Measurements from ENCODE around the gene CRTC1.

CRTC1 gene

DNA sequence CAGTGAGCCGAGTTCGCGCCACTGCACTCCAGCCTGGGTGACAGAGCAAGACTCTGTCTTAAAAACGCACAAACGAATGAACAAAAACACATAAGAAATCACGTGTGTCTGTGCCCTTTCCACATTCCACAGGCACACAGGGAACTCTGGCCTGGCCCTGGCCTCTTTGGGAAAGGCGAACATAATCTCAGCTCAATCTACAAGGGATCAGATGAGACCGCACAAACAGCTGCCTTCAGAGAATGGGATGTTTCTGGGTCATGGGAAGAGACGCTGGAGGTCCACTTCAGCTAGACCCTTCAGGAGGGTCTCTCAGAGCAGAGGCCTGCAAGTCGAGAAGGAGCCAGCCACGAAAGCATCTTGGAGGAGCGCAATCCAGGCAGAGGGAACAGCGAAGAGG, 6.3 kb upstream of the CRTC1 start:
- TF ChIP-seq POLR2AphosphoS5 (IDR thresholded peaks at IDR 0.05; ENCODE audit: low read depth, low read length) (no peak), TAF1 (IDR thresholded peaks at IDR 0.05; ENCODE audit: borderline replicate concordance, insufficient read depth, low read length) (no peak), FOXP2 (optimal IDR thresholded peaks at IDR 0.05; ENCODE audit: borderline replicate concordance, extremely low read depth, extremely low read length, insufficient read depth) (no peak), SIN3A (IDR thresholded peaks at IDR 0.05; ENCODE audit: borderline replicate concordance, insufficient read depth, low read length) (no peak)
- TF ChIP-seq, protein P1, sequence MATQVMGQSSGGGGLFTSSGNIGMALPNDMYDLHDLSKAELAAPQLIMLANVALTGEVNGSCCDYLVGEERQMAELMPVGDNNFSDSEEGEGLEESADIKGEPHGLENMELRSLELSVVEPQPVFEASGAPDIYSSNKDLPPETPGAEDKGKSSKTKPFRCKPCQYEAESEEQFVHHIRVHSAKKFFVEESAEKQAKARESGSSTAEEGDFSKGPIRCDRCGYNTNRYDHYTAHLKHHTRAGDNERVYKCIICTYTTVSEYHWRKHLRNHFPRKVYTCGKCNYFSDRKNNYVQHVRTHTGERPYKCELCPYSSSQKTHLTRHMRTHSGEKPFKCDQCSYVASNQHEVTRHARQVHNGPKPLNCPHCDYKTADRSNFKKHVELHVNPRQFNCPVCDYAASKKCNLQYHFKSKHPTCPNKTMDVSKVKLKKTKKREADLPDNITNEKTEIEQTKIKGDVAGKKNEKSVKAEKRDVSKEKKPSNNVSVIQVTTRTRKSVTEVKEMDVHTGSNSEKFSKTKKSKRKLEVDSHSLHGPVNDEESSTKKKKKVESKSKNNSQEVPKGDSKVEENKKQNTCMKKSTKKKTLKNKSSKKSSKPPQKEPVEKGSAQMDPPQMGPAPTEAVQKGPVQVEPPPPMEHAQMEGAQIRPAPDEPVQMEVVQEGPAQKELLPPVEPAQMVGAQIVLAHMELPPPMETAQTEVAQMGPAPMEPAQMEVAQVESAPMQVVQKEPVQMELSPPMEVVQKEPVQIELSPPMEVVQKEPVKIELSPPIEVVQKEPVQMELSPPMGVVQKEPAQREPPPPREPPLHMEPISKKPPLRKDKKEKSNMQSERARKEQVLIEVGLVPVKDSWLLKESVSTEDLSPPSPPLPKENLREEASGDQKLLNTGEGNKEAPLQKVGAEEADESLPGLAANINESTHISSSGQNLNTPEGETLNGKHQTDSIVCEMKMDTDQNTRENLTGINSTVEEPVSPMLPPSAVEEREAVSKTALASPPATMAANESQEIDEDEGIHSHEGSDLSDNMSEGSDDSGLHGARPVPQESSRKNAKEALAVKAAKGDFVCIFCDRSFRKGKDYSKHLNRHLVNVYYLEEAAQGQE (IDR thresholded peaks at IDR 0.05; ENCODE audit: insufficient read depth in 1 of 2, low read depth in 2 of 2, low read length in 2 of 2): no peak

DNA sequence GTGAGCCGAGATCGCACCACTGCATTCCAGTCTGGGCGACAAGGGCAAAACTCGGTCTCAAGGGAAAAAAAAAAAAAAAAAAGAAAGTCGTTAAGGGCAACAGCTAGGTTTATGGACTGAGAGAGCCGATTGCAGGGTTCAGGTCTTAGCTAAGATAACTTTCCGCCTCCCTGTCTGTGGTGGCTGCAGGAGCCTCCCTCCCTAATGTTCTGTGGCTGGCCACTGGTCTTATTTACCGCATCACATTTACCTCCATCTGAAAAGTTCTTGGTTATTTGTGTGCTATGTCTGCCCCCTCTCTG, 722 bp upstream of the CRTC1 start:
- TF ChIP-seq, protein P1 (IDR thresholded peaks at IDR 0.05; ENCODE audit: insufficient read depth in 1 of 2, low read depth in 2 of 2, low read length in 2 of 2): no peak
- TF ChIP-seq SIN3A (IDR thresholded peaks at IDR 0.05; ENCODE audit: borderline replicate concordance, insufficient read depth, low read length): no peak
- TF ChIP-seq POLR2AphosphoS5 (IDR thresholded peaks at IDR 0.05; ENCODE audit: low read depth, low read length): no peak
- TF ChIP-seq FOXP2 (optimal IDR thresholded peaks at IDR 0.05; ENCODE audit: borderline replicate concordance, extremely low read depth, extremely low read length, insufficient read depth): no peak

DNA sequence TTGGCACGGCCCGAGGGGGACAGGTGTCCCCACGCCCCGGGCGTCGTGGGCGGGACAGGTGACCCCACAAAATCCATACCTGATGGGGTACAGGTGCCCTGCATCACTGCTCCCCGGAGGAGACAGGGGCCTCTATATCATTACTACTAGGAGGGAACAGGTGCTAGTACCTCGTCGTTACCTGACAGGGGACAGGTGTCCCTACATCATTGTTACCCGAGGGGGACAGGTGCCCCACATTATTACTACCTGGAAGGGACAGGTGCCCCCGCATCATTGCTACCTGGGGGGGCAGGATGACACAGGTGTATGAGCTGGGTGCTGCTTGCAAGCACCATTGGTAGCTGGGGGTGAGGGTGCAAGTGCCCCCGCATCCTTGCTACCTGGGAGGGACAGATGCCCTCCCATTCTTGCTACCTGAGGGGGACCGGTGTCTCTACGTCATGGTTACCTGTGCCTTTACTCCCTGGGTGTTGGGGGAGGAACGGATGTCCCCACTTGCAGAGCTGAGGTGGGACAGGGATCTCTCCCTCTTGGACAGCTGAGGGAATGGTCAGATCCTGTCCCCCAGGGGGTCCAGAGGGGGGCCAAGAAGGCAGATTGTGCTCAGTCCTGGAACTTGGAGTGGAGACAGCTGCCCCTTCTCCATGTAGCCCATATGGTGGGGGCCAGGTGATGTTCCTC, 620 bp downstream of the CRTC1 start:
- TF ChIP-seq, protein P1 (IDR thresholded peaks at IDR 0.05; ENCODE audit: insufficient read depth in 1 of 2, low read depth in 2 of 2, low read length in 2 of 2): no peak
- TF ChIP-seq POLR2AphosphoS5 (IDR thresholded peaks at IDR 0.05; ENCODE audit: low read depth, low read length): no peak
- no peak for TF ChIP-seq FOXP2 (optimal IDR thresholded peaks at IDR 0.05; ENCODE audit: borderline replicate concordance, extremely low read depth, extremely low read length, insufficient read depth)
- no peak for TF ChIP-seq TAF1 (IDR thresholded peaks at IDR 0.05; ENCODE audit: borderline replicate concordance, insufficient read depth, low read length)
- no peak for TF ChIP-seq SIN3A (IDR thresholded peaks at IDR 0.05; ENCODE audit: borderline replicate concordance, insufficient read depth, low read length)

DNA sequence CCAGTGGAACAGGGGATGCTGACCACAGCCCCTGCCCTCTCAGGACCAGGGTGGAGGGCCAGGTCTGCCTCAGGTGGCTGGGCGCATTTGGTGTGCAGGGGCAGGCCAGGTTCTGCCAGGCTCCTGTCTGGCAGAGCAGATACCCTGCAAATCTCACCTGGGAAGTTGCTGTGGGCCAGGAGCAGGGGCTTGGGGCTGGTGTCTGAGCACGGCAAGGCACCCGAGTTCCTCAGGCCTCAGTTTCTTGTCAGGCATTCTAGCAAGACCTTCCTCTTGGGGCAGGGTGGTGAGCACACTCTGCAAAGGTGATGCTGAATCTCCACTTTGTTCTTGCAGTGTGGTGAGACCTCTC, 1.1 kb downstream of the CRTC1 start:
- no peak for TF ChIP-seq TAF1 (IDR thresholded peaks at IDR 0.05; ENCODE audit: borderline replicate concordance, insufficient read depth, low read length)
- TF ChIP-seq POLR2AphosphoS5 (IDR thresholded peaks at IDR 0.05; ENCODE audit: low read depth, low read length): no peak
- TF ChIP-seq FOXP2 (optimal IDR thresholded peaks at IDR 0.05; ENCODE audit: borderline replicate concordance, extremely low read depth, extremely low read length, insufficient read depth): no peak
- no peak for TF ChIP-seq SIN3A (IDR thresholded peaks at IDR 0.05; ENCODE audit: borderline replicate concordance, insufficient read depth, low read length)
- TF ChIP-seq, protein P1 (IDR thresholded peaks at IDR 0.05; ENCODE audit: insufficient read depth in 1 of 2, low read depth in 2 of 2, low read length in 2 of 2): no peak
